GM18517 (cell line): Measurements from ENCODE around the gene PLEKHH2.
"Not testable (repeated sequence)": the region's sequence is repeated elsewhere in the genome, so short reads cannot be mapped to it uniquely, and the experiment has no call there.

Experiments
- ATAC-seq: cut with Tn5 transposase; IDR thresholded peaks from one replicate; pipeline ENCODE4 v1.9.1; 2021; ENCODE audit warnings: mild to moderate bottlenecking, moderate library complexity; ENCODE audit not compliant: unreplicated experiment

The PLEKHH2 gene

GRCh38 chr2:43715300-43716098, 78.4 kb downstream of the PLEKHH2 start:
- ATAC-seq, result no peak

- ATAC-seq, result no peak
Observed at GRCh38 chr2:43717322-43717721, 80.3 kb downstream of the PLEKHH2 start.

GRCh38 chr2:43718530-43719124, 81.6 kb downstream of the PLEKHH2 start:
- peak; percentile 45 for ATAC-seq

GRCh38 chr2:43724728-43725526, 87.9 kb downstream of the PLEKHH2 start:
- ATAC-seq, result no peak

GRCh38 chr2:43725711-43726246, 88.7 kb downstream of the PLEKHH2 start:
- no peak for ATAC-seq

GRCh38 chr2:43726961-43727633, 90.0 kb downstream of the PLEKHH2 start:
- not testable (repeated sequence) for ATAC-seq

GRCh38 chr2:43727634-43728014, 90.6 kb downstream of the PLEKHH2 start:
- ATAC-seq, result no peak

- ATAC-seq, result no peak
Observed at GRCh38 chr2:43729491-43730174, 92.6 kb downstream of the PLEKHH2 start.

- ATAC-seq, result no peak
Observed at GRCh38 chr2:43731211-43731610, 94.2 kb downstream of the PLEKHH2 start.

- ATAC-seq, result no peak
Observed at GRCh38 chr2:43736637-43737036, 99.6 kb downstream of the PLEKHH2 start.

GRCh38 chr2:43737097-43737854, 100.2 kb downstream of the PLEKHH2 start:
- no peak for ATAC-seq

- no peak for ATAC-seq
Observed at GRCh38 chr2:43737855-43738254, 100.8 kb downstream of the PLEKHH2 start.

- ATAC-seq, result no peak
Observed at GRCh38 chr2:43738257-43738656, 101.2 kb downstream of the PLEKHH2 start.

GRCh38 chr2:43743706-43744105, 106.6 kb downstream of the PLEKHH2 start:
- no peak for ATAC-seq

- ATAC-seq, result no peak
Observed at GRCh38 chr2:43745457-43745856, 108.4 kb downstream of the PLEKHH2 start.

GRCh38 chr2:43748333-43748732, 111.3 kb downstream of the PLEKHH2 start:
- ATAC-seq, result no peak

- ATAC-seq, result no peak
Observed at GRCh38 chr2:43749583-43749982, 112.5 kb downstream of the PLEKHH2 start.

GRCh38 chr2:43751476-43751990, 114.5 kb downstream of the PLEKHH2 start:
- ATAC-seq, result no peak

GRCh38 chr2:43752302-43752701, 115.2 kb downstream of the PLEKHH2 start:
- ATAC-seq, result no peak
